Activated naive CD8-positive, alpha-beta T cell treated with anti-CD3 and anti-CD28 coated beads, Interleukin-2, amount 50 U/mL, for 16 hours (primary cell): ENCODE data around the gene ELP1.
"Not testable (repeated sequence)": the region's sequence is repeated elsewhere in the genome, so short reads cannot be mapped to it uniquely, and the experiment has no call there.

Experiments used
- DNase-seq: peaks from one replicate; pipeline ENCODE4 v3.0.0-alpha.2; 2020; ENCODE audit warnings: low read depth, low spot score

ELP1 gene, protein sequence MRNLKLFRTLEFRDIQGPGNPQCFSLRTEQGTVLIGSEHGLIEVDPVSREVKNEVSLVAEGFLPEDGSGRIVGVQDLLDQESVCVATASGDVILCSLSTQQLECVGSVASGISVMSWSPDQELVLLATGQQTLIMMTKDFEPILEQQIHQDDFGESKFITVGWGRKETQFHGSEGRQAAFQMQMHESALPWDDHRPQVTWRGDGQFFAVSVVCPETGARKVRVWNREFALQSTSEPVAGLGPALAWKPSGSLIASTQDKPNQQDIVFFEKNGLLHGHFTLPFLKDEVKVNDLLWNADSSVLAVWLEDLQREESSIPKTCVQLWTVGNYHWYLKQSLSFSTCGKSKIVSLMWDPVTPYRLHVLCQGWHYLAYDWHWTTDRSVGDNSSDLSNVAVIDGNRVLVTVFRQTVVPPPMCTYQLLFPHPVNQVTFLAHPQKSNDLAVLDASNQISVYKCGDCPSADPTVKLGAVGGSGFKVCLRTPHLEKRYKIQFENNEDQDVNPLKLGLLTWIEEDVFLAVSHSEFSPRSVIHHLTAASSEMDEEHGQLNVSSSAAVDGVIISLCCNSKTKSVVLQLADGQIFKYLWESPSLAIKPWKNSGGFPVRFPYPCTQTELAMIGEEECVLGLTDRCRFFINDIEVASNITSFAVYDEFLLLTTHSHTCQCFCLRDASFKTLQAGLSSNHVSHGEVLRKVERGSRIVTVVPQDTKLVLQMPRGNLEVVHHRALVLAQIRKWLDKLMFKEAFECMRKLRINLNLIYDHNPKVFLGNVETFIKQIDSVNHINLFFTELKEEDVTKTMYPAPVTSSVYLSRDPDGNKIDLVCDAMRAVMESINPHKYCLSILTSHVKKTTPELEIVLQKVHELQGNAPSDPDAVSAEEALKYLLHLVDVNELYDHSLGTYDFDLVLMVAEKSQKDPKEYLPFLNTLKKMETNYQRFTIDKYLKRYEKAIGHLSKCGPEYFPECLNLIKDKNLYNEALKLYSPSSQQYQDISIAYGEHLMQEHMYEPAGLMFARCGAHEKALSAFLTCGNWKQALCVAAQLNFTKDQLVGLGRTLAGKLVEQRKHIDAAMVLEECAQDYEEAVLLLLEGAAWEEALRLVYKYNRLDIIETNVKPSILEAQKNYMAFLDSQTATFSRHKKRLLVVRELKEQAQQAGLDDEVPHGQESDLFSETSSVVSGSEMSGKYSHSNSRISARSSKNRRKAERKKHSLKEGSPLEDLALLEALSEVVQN (N-terminal part only)

GRCh38 chr9:108933718-108934322, at the start of gene ELP1:
Gene ELP1, minus strand, starts transcription at chr9:108934124. Its CDS starts 2,978 bp downstream, at chr9:108931146.
- DNase-seq: peak; percentile 79

DNA sequence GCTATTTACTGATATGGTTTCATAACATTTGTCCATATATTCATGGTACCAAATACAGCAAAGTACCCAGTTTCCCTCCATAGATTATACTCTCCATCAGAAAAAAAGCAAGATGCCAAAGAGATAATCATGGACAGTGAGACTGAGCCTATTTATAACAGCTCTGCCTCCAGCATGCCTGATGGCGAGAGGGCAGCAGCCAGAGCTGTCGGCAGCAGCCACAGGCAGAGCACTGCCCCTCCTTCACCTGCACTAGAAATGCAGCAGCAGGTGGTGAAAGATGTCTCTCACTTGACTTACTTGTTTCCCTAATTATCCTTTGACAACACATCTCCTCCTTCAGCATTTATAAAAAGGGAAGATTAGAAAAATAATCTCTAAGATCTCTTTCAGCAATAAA, 47.0 kb upstream of the ELP1 start:
- DNase-seq: no peak

DNA sequence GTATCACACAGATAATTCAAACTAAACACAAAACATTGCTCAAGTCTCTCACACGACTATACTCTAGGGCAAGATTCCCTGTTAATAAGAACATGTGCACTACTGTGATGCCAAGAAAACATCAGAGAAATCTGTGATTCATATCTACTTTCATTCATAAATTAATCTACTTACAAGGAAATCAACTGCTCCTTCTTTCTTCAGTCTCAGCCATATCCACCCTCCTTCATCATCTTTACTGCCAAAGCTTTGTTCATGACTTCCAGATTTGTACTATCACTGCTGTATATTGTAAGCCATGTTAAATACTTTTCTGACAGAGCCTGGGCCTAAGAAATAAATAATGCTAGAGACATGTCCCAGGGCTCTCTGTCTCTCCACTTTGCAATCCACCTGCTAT, 44.3 kb upstream of the ELP1 start:
- no peak for DNase-seq

GRCh38 chr9:108973895-108974294, 40.0 kb upstream of the ELP1 start:
- no peak for DNase-seq

- DNase-seq: no peak
Observed at GRCh38 chr9:108972626-108973209, 38.8 kb upstream of the ELP1 start.

- no peak for DNase-seq
Observed at GRCh38 chr9:108972186-108972585, 38.3 kb upstream of the ELP1 start.

- not testable (repeated sequence) for DNase-seq
Observed at GRCh38 chr9:108971392-108971791, 37.5 kb upstream of the ELP1 start.

- DNase-seq: no peak
Observed at GRCh38 chr9:108967916-108968315, 34.0 kb upstream of the ELP1 start.

DNA sequence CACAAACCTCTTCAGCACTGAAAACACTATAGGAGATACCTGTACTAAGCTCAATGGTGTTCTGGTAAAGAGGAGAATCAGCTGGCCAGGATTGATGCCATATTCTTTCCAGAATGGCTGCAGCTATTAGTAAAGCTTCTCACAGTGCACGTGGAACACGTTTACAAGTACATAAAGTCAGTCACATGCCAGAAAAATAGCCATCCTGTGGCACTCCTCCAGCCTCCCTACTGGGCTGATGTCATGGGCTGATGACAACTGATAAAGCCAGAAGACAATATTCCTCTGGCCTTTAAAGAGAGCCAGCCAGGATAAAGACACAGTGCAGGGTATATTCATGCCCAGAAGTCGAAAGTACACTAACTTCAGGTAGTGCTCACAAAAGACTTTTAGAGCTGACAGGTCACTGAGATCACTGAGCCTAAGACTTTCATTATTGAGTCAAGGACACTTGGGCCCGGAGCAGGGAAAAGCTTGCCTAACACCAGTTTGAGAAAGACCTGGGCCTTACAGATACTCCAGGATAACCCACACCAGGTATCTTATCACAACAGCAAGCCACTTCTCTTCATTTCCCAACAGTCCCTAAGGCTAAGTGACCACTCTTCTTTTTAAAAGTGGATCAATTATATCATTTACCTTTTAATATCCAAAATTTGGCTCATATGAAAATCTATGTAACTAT, 29.7 kb upstream of the ELP1 start:
- DNase-seq: no peak

GRCh38 chr9:108961151-108961550, 27.2 kb upstream of the ELP1 start:
- DNase-seq: no peak

- DNase-seq: no peak
Observed at GRCh38 chr9:108960331-108960730, 26.4 kb upstream of the ELP1 start.

GRCh38 chr9:108956631-108957026, 22.7 kb upstream of the ELP1 start:
- DNase-seq: no peak

DNA sequence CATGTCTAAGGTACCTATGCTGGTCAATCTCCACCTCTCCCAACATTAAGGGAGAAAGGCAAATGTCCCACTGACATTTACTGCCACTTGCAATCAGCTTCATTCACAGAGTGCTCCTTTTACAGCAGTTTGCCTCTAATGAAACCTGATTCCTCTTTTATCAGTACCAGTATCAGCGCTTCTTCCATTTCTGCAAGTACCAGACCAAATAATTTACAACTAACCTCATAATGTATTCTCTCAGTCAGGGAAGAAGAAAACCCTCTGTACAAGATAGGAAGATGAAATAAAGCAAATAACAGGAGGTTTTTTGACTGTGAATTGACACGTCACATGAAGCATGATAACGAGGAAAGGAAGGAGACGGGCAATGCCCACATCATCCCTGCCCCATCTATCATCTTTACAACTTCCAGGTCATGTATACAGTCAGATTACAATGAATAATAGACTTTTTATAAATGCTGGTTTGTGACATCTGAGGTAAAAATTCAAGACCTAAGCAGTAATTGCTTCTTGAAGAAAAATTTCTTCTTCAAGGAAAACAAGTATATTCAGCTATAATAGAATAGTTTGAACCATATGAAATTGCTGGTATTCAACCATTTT, 22.2 kb upstream of the ELP1 start:
- DNase-seq: no peak

- DNase-seq: no peak
Observed at GRCh38 chr9:108953983-108954574, 20.2 kb upstream of the ELP1 start.

- no peak for DNase-seq
Observed at GRCh38 chr9:108951578-108951977, 17.7 kb upstream of the ELP1 start.

DNA sequence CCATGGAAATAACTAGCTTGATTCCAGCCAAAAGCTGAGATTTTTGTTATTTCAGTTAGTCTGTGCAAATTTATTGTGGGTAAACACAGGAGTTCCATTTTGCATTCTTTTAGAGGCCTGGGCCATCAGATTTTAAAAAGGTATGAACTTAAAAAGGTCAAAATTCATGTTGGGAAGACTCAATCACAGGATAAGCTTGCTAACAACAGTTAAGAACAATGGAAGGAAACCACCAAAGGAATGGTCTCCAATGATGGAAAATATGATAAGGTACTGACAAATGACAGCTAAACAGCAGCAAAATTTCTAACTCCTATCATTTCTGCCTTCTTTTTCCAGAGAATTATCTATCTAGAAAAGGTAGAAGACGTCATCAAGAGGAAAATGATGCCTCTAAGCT, 16.2 kb upstream of the ELP1 start:
- DNase-seq: no peak

DNA sequence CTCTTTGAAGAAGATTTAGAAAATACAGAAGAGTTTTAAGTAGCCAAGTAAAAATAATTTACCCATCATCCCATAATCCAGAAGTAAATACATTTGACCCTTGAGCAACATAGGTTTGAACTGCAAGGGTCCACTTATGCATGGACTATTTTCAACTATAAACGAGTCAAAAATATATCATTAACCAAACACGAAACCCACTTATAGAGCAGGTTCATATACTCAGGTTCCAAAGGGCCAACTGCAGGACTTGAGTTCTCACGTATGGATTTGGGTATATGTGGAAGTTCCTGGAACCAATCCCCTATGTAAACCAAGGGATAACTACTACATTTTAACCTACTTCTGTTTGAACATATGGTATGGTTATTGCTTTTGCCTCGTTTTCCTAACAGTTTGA, 6.1 kb upstream of the ELP1 start:
- DNase-seq: no peak

GRCh38 chr9:108937561-108938305, 3.8 kb upstream of the ELP1 start:
- DNase-seq: no peak

DNA sequence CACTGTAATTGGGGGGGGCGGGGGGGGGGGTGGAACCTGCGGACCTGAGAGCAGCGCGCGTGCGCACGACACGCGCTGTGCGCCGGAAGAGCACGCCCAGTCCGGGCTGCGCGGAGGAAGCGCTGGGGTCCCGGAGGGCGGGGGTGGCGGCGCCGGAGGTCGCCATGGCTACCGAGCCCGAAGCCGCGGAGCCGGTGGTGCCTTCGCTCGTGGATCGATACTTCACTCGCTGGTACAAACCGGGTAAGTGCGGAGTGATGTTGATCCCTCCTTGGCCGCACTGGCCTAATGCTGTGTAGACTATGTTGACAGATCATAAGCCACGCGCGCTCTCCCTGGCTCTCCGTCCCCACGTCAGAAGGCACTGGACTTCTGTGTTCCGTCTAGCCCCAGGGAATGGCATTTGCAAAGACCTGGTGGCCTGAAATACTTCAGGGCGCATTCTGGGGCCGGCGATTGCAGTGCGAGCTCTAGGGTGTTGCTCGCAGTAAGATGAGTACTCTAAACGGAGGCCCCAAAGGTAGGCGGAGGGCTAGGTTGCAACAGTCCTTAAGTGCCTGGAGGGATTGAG, 484 bp upstream of the ELP1 start, which contains the start of gene ABITRAM:
Gene ABITRAM, plus strand, starts transcription at position 78 of the 571 bp plus-strand sequence. Its CDS starts 87 bp downstream, at position 165.
- DNase-seq: peak; percentile 39
